NCI-H446 (cell line): Measurements from ENCODE around the gene SPOCD1.

Experiments used
- DNase-seq, 2 experiments: peaks; one replicate each; lab custom pipeline; 2025; lab: John Stamatoyannopoulos, UW

The SPOCD1 gene

DNA sequence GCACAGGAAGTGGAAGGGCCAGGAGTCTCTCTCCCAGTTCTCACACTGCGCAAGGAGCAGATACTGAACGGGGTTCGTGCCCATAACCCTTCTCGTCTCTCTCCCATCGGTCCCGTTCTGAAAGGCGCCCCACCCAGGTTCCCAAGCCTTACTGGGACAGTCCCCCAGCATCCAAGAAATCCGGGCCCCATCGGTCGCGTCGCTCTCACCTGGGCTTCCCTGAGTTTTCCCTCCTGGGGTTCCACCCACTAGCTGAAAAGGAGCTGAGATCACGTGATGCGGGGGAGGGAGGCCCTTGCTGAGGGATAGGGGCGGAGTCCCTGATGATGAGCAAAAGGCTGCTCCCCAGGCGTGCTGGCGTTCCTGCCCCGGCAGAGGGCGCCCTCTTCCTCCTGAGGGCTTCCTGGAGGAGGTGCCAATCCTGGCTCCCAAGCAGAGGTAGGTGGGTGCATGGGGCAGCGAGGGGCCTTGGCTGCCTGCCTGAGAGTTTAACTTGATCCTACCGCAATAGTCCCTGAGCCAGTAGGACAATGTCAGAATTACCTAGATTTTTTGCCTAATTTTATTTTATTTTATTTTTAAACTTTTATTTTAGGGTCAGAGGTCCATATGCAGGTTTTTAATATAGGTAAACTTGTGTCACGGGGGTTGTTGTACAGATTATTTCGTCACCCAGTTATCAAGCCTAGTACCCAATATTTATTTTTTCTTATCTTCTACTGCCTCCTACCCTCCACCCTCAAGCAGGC lies at the start of gene SPOCD1:
SPOCD1 (minus strand) TSS at position 271 of the 749 bp plus-strand sequence. CDS start 689 bp downstream, outside the sequence.
- peak in 1 of 2 experiments; percentile 24 for DNase-seq

DNA sequence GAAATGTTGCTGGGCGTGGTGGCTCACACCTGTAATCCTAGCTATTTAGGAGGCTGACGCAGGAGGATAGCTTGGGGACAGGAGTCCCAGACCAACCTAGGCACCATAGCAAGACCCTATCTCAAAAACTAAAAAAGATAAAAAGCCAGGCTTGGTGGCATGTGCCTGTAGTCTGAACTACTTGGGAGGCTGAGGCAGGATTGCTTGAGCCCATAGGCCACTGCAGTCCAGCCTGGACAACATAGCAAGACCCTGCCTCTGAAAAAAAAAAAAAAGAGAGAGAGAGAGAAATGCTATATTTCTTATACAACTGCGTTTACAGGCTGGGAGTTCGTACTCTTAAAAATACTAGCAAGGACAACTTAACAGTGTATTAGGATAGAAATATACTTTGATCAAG lies 46.2 kb upstream of the SPOCD1 start:
- no peak for DNase-seq

DNA sequence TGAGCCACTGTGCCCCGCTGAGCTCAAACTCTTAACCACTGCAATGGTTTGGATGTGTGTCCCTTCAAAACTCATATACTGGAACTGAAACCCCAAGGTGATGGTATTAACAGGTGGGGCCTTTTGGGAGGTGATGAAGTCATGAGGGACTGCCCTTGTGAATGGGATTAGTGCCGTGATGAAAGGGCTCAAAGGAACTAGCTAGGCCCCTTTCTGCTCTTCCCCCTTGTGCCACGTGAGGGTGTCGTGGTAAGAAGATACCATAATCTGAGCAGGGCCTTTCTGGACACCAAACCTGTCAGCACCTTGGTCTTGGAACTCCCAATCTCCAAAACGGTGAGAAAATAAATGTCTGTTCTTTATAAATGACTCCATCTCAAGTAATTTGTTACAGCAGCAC lies 45.5 kb upstream of the SPOCD1 start:
- DNase-seq: no peak

DNA sequence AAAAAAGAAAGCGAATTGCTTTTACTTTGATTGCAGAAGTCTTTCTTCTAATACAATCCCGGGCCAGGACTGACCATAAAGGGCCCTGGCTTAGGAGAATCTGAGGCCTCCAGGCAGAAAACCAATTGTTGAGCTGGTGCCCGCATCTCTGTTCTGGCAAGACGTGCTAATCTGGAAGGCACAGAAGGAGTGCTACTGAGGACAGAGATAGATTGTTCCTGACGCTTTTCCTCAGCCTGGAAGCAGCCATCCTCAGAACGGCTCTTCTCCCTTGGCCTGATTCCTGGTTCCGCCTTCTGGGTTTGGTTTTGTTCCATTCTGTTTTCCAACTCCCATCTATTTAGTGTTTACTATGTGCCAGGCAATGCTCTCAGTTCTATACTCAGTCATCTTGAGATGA lies 44.8 kb upstream of the SPOCD1 start:
- no peak for DNase-seq

DNA sequence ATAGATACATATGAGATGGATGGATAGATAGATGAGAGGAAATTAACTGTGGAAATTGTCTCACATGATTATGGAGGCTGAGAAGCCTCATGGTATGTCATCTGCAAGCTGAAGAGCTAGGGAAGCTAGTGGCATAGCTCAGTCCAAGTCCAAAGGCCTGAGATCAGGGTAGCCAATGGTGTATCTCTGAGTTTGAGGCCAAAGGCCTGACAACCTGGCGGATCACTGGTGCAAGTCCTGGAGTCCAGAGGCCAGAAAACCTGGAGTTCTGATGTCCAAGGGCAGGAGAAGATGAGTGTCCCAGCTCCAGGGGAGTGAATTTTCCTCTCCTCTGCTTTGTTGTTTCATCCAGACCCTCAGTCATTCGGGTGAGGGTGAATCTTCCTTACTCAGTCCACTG lies 43.9 kb upstream of the SPOCD1 start:
- DNase-seq: no peak

DNA sequence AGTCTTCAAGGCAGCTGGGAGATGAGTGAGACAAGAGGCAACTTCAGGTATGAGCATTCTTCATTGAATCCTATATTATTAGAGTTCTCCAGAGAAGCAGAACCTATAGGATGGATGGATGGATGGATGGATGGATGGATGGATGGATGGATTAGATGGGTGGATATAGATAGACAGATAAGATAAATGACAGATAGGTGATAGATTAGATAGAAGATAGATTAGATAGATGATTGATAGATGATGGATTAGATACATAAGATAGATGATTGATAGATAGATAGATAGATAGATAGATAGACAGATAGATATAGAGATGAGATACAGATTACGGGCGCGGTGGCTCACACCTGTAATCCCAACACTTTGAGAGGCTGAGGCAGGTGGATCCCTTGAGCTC lies 43.2 kb upstream of the SPOCD1 start:
- DNase-seq: no peak

DNA sequence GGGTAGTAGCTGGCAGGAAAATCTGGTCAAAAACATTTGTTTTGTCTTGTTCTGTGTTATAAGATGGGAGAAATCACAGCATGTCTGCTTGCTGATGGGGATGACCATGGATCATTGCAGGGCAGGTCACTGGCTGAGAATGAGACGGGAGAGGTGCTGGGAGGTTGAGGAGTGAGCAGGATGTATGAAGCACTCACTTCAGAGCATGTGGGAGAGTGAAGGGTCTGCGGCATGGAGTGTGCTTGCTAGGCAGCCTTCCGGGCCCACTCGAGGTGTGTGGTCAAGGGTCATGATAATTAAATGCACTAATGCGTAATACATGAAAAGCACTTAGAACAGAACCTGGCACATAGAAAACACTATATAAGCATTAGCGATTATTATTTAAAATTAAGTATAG lies 42.0 kb upstream of the SPOCD1 start:
- DNase-seq: no peak

DNA sequence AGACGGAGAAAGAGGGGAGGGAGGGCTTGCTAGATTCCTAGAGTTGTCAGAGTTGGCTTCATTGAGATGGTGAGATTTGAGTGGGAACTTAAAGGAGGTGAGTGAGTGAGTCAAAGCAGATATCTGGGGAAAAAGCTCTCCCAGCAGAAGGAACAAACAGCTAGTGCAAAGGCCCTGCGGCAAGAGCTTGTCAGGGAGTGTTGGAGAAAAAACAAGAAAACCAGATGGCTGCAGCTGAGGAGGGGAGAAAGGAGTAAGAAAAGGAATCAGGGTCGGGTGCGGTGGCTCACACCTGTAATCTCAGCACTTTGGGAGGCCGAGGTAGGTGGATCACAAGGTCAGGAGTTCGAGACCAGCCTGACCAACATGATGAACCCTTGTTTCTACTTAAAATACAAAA lies 40.3 kb upstream of the SPOCD1 start:
- DNase-seq: no peak

DNA sequence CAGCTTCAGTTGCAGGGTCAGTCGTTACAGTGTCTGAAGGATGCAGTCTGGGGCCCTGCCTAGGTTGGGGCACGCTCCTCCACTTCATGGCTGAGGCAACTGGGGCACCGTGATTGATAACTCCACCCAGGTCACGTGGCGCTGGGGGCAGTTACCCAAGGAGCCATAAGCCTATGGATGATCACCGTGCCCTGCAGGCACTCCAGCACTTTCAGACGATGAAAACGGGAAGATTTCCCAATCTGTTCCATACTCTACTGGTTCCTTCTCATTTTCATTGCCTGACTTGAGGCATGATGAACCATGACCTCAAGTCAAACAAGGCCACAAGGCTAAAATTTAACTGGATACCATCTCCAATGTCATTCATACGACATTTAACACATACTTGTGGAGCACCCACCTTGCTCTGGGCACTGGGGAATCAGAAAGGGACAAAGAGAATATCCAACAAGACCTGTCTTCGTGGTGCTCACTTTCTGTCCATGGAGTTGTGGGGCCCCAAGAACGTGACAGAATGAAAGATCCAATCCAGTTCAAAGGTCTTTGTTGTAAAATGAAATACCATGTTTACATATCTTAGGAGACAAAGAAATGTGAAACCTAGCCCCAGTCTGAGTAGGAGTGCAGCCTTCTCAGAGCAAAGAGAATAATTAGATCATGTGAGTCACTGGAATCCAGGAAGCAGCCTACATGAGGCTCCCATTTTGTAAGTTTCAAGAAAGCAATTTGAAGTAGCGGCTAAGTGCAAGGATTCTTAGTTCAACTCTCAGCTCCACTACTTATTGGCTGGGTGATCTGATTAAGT lies 39.4 kb upstream of the SPOCD1 start:
- DNase-seq: no peak

DNA sequence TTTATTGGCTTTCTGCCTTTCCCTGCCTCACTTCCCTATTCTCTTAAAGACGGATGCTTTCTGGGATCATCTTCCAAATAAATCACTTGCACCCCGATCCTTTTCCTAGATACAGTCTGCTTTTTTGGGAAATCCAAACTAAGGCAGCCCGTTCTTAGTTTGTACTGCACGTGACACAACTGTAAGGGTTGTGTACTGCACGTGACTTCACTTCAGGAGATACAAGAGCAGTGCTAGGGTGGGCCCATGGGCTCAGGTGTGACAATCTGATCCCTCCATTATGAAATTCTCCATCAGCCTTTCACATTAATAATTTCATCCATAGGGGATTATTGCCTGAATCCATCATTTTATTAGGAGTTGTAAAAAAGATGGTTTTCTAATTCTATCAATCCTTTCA lies 33.8 kb upstream of the SPOCD1 start:
- no peak for DNase-seq

DNA sequence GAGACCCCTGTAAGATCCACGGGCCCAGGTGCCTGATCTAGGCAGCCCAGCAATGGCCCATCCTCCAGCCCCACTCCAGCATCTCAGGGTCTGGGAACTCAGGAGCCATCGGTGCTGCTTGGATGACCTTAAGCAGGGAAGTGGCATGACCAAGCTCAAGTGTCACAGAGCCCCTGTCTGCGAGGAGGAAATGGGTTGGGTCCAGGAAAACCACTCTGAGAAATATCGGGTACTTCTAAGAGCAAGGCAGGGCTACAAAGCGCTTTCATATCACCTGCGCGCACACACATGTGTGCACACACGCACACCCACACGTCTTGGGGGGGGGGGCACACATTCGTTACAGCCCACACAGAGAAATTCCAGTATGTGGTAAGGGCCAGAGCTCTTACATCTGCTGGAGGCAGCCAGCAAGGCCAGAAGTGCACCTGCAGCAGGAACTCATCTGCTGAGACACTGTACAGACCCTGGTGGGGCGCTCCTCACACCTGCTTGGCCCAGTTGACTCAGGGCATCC lies 32.6 kb upstream of the SPOCD1 start:
- no peak for DNase-seq

DNA sequence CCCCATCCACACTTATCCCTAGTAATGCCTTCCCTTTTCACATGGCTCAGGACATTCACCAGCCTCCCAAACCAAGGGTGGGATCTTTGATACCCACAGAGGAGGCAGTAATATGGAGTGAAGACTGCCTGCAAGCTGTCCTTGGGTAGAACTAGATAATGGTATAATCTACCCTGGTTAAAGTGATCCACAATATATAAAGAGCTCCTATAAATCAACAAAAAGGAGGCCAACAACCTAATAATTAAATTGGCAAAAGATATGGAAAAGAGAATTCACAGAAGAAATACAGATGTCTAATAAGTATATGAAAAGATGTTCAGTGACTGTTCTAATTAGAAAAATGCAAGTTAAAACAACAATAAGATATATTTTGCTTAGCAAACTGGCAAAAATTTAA lies 30.7 kb upstream of the SPOCD1 start:
- no peak for DNase-seq

DNA sequence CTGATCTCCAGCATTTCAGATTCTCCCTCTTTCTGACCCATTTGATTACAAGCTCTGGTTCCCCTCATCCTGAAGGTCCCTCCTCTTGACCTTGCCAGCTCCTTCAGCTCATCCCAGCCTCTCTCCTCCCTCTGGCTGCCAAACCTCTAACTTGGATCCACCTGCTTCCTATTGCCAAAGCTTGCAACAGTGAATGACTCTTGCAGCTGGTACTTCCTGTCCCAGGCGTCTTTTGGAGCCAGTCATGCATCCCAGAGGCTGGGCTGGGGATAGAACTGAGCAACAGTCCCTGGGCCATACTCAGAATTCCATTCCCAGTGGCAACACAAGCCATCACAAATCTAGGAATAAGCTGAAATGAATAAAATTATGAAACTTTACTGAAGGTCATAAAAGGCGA lies 27.7 kb upstream of the SPOCD1 start:
- DNase-seq: peak; percentile 58 to 86

DNA sequence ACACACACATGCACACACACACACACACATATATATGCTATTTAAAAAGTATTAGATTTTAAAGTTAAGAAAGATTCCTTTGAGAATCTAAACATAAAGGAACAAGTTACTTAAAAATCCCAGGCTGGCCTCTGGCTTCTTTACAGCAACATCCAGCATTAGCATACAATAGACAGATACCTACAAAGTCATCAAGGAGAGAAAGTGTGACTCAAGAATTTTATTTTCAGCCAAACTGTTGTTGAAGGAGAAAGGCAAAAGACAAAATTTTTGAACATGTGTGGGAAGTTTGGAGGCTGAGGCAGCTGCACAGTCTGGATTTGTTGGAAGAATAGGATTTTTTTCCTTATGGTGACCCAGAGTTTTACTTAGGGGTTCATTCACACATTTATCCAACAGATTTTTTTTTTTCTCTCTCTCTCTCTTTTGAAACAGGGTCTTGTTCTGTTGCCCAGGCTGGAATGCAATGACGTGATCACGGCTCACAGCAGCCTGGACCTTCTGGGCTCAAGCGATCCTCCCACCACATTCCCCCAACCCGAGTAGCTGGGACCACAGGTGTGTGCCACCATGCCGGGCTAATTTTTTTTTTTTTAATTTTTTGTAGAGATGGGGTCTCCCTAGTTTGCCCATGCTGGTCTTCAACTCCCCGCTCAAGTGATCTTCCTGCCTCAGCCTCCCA lies 24.0 kb upstream of the SPOCD1 start:
- no peak for DNase-seq

DNA sequence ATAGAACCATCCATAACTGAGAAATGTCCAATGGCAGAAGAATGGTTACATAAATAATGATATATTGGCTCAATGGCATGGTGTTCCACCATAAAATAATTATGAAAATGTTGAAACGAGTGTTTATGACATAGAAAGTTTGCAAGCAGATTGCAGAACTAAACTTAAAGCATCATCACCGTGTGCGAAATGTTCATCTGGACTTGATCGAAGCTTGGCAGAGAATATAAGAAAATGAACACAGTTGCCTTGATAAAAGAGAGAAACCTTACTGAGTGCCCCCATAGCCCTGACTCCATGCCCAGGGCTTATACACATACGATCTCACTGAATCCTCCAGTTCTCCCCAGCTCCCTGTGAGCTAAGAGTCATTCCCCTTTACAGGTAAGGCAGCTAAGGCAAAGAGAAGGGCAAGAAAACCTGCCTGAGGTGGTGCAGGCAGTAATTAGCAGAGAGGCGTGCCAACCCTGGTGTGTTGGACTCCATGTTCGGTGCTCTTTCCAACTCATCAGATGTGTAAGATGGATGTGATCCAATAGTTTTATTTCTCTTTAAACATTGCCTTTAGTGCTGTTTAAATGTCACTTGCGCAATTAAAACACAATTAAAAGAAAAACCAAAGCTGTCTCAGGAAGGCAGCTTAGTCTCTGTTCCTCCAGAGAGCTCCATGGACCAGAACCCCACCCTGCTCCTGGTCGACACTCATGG lies 21.8 kb upstream of the SPOCD1 start:
- DNase-seq: peak in 1 of 2 experiments; percentile 25

DNA sequence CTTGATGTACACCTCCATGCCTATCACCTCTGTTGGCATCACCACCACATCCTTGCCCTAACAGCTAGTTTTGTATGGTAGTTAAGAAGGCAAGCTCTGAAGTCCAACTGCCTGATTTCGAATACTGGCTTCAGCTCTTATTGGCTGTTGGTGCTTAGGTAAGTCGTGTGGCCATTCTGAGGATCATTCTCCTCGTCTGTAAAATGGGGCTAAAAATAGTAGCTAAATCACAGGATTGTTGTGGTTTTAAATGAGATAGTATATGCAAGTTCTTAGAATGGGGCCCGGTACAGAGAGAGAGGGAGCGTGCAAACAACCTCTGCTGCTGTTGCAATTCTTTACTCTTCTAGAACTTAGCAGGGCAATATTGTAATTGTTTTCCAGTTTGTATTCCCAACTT lies 20.8 kb upstream of the SPOCD1 start:
- DNase-seq: no peak

DNA sequence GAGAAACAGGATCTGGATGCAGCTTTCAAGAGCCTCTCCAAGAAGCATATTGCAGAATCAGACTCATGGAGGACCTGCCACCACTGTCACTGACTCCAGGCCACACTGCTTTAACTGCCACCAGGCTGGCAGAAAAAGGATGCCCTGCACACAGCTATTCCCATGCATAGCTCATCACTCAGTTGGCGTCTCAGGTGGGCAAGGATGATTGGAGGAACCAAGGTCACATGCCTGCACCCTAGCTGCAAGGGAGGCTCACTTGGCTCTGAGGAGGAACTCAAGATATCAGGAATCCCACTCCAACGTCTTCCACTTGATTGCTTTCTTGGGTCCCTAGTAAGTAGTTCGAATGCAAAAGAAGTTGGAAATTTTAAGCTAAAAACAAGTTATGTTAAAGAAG lies 19.6 kb upstream of the SPOCD1 start:
- DNase-seq: no peak

DNA sequence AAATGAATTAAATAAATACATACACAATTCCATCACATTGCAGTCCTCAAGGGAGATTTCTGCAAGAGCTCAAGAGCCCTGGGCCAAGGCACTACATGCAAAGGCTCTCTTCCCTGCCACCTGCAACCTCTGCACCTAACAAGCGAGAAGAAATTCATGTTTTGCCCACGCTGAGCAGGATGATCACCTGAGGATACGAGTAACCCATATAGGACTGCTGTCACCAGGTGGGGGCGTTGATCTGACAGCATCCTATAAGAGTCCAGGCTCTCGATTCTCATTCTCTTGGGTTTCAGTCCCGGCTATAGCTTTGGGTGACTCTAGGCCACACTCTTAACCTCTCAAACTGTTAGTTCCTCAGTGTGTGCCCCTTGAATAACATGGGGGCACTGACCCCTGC lies 18.7 kb upstream of the SPOCD1 start:
- DNase-seq: no peak

DNA sequence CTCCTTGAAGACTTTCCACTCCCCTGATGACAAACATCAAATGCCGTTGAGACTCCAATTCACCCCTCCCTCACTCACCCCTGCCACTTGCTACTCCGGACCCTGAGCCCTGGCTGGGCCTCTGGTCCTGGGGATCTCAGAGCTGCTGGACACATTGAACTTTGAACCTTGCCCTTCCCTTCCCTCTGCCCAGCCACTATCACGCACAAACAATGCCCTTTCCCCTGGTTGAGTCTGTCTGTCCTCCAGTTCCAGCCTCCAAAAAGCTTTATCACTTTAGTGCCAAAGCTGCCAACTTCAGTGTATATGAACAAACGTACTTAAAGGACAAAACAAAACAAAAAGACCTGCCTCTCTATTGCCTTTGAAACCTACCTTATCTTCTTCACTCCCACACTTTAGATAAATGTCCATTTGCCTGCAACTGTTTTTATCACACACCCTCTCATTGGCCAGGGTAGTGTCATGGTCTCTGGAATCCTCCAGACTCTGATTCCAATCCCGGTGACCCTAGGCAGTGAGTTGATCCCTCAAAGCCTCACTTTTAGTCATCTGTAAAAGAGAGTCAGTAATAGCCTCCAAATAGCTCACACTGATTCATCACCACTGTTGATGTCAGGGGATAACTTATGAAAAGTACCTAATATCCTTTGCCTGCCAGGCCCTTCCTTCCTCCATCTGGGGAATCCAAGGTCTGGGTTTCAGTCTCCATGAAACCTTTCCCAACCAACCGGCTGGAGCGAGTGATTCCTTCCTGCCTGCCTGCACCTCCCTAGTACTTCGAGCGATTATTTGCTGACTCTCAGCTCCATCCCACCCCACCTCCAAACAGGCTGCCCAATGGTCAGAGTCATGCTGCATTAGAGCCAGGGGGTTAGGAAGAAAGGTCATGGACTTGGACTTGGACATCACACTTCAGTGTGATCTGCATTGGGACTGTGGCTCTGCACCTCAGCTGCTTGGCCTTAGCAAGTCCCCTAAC lies 15.9 kb upstream of the SPOCD1 start:
- no peak for DNase-seq

DNA sequence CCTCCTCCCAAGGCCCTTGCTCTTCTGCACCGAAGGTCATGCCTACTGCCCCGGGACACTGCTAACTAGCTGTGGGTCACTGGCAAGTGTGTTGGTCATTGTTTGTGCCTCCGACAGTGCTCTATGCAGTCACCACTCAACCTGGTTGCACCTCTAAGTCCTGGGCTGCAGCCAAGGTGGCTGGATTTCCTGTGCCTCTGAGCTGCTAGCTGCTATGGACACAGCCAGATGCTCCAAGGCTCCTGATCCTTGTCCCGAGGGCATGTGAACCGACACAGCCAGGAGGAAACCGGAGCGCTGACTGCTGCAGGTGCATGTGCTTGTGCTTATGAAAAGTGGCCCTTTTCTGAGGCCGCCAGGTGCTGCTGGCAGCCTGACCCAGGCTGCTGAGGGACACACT lies 14.7 kb upstream of the SPOCD1 start:
- no peak for DNase-seq

DNA sequence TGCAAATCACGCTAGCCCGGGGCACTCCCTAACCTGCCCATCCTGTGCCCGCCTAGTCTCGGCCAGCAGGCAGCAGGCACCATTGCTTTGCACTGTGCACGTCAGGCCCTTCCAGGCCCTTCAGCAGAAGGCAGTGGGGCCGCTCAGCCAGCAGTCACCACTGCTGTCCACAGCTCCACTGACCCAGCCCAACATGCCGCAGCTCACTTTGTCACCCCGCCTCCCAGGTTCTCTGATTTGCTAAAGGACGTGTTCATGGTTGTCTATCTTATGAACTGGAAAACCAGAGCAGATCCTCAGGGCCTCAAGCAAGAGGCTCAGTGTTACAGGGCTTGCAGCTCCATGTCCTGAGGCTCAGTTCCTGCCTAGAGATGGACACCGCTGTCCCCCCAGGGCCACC lies 14.2 kb upstream of the SPOCD1 start:
- no peak for DNase-seq
